T follicular helper cell (primary cell): Measurements from ENCODE around the gene UBN2.
"Not testable (repeated sequence)": the region's sequence is repeated elsewhere in the genome, so short reads cannot be mapped to it uniquely, and the experiment has no call there.

Source experiments
- DNase-seq: peaks from one replicate; pipeline ENCODE4 v3.0.0-alpha.2; 2020; ENCODE audit warnings: low read depth

The UBN2 gene

GRCh38 chr7:139299296-139299695 is 68.3 kb downstream of the UBN2 start:
- DNase-seq: no peak

GRCh38 chr7:139300390-139300789 is 69.4 kb downstream of the UBN2 start:
- DNase-seq: no peak

- no peak for DNase-seq
Measured at GRCh38 chr7:139304517-139304916, 73.5 kb downstream of the UBN2 start.

- DNase-seq: no peak
Measured at GRCh38 chr7:139317939-139318505, 87.0 kb downstream of the UBN2 start.

GRCh38 chr7:139321071-139321745 is 90.2 kb downstream of the UBN2 start:
- no peak for DNase-seq

GRCh38 chr7:139324709-139325108 is 93.7 kb downstream of the UBN2 start:
- not testable (repeated sequence) for DNase-seq

GRCh38 chr7:139328375-139328774 is 97.3 kb downstream of the UBN2 start:
- DNase-seq: no peak

GRCh38 chr7:139329119-139329518 is 98.1 kb downstream of the UBN2 start:
- DNase-seq: no peak

- no peak for DNase-seq
Measured at GRCh38 chr7:139330333-139331030, 99.4 kb downstream of the UBN2 start.

GRCh38 chr7:139332697-139333359 is 101.8 kb downstream of the UBN2 start:
- DNase-seq: no peak

GRCh38 chr7:139333443-139333842 is 102.4 kb downstream of the UBN2 start:
- not testable (repeated sequence) for DNase-seq

GRCh38 chr7:139334399-139335150 is 103.5 kb downstream of the UBN2 start:
- no peak for DNase-seq

GRCh38 chr7:139339025-139339424 is 108.0 kb downstream of the UBN2 start:
- DNase-seq: no peak

- no peak for DNase-seq
Measured at GRCh38 chr7:139339698-139340036, 108.6 kb downstream of the UBN2 start.

GRCh38 chr7:139340037-139340807 is 109.2 kb downstream of the UBN2 start:
- DNase-seq: peak; percentile 98

- no peak for DNase-seq
Measured at GRCh38 chr7:139340808-139341057, 109.7 kb downstream of the UBN2 start.

GRCh38 chr7:139341058-139341775 is 110.2 kb downstream of the UBN2 start, which contains the start of gene FMC1:
Gene FMC1 (plus strand): TSS chr7:139341337. CDS start chr7:139341385, 48 bp downstream.
- peak; percentile 74 for DNase-seq

- DNase-seq: no peak
Measured at GRCh38 chr7:139341776-139342226, 110.8 kb downstream of the UBN2 start.

- DNase-seq: no peak
Measured at GRCh38 chr7:139345042-139345441, 114.0 kb downstream of the UBN2 start.

- no peak for DNase-seq
Measured at GRCh38 chr7:139351027-139351426, 120.0 kb downstream of the UBN2 start.

GRCh38 chr7:139354729-139355128 is 123.7 kb downstream of the UBN2 start:
- DNase-seq: no peak
